Measurements from ENCODE around the gene FAH. TPM values are rescaled to one million over a fixed set of nuclear protein-coding genes. Genes with fewer than 3 reads are reported as not detected.

Gene FAH
- total RNA-seq, 1 experiment from 2014 or later, result 38.0 TPM

GRCh38 chr15:80157215-80157614 is 4.4 kb downstream of the FAH start:
- no peak for ATAC-seq
- BruUV-seq (replicated peaks), result no TSS peak
- Histone ChIP-seq H3K27me3 (ENCODE audit: control insufficient read depth, insufficient read depth, low read length) (no peaks in the 10 kb centered on the region), H3K9me3 (ENCODE audit: control insufficient read depth, insufficient read depth, low read depth, low read length) (no peaks in the 10 kb centered on the region), H3K27ac (ENCODE audit: low read length) (no peak overlapping the region), H3K36me3 (ENCODE audit: control insufficient read depth, insufficient read depth, low read length) (no peaks in the 10 kb centered on the region), H3K4me3 (ENCODE audit: low read depth in 2 of 2, low read length in 2 of 2) (no peak overlapping the region), H3K4me1 (ENCODE audit: control insufficient read depth, insufficient read depth, low read length) (peaks cover 19% of the 10 kb centered on the region)
- DNase-seq (ENCODE audit: low read depth, low spot score), result no peak
- POLR2A ChIA-PET, result no interaction called here
- TF ChIP-seq, protein P1, sequence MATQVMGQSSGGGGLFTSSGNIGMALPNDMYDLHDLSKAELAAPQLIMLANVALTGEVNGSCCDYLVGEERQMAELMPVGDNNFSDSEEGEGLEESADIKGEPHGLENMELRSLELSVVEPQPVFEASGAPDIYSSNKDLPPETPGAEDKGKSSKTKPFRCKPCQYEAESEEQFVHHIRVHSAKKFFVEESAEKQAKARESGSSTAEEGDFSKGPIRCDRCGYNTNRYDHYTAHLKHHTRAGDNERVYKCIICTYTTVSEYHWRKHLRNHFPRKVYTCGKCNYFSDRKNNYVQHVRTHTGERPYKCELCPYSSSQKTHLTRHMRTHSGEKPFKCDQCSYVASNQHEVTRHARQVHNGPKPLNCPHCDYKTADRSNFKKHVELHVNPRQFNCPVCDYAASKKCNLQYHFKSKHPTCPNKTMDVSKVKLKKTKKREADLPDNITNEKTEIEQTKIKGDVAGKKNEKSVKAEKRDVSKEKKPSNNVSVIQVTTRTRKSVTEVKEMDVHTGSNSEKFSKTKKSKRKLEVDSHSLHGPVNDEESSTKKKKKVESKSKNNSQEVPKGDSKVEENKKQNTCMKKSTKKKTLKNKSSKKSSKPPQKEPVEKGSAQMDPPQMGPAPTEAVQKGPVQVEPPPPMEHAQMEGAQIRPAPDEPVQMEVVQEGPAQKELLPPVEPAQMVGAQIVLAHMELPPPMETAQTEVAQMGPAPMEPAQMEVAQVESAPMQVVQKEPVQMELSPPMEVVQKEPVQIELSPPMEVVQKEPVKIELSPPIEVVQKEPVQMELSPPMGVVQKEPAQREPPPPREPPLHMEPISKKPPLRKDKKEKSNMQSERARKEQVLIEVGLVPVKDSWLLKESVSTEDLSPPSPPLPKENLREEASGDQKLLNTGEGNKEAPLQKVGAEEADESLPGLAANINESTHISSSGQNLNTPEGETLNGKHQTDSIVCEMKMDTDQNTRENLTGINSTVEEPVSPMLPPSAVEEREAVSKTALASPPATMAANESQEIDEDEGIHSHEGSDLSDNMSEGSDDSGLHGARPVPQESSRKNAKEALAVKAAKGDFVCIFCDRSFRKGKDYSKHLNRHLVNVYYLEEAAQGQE (IDR thresholded peaks at IDR 0.05; ENCODE audit: insufficient read depth in 1 of 2, low read depth in 2 of 2, low read length in 1 of 2), result no peak
- TF ChIP-seq TCF7L2 (IDR thresholded peaks at IDR 0.05; ENCODE audit: low read depth, low read length) (no peak), POLR2AphosphoS5 (IDR thresholded peaks at IDR 0.05; ENCODE audit: low read depth, low read length) (no peak)
- intact Hi-C loops (cut with micrococcal nuclease; ENCODE audit: unreplicated experiment), result no loop called here
- CTCF ChIA-PET, result no interaction called here
- in situ Hi-C loops (cut with HindIII; ENCODE audit: low pct_unique_long_range_greater_than_20kb, low sequenced_read_pairs), result no loop called here

GRCh38 chr15:80159301-80159700 is 6.5 kb downstream of the FAH start:
- intact Hi-C loops (cut with micrococcal nuclease; ENCODE audit: unreplicated experiment), result no loop called here
- Histone ChIP-seq H3K27me3 (ENCODE audit: control insufficient read depth, insufficient read depth, low read length) (no peaks in the 10 kb centered on the region), H3K4me1 (ENCODE audit: control insufficient read depth, insufficient read depth, low read length) (peaks cover 8% of the 10 kb centered on the region), H3K4me3 (ENCODE audit: low read depth in 2 of 2, low read length in 2 of 2) (no peak overlapping the region), H3K27ac (ENCODE audit: low read length) (no peak overlapping the region), H3K9me3 (ENCODE audit: control insufficient read depth, insufficient read depth, low read depth, low read length) (no peaks in the 10 kb centered on the region), H3K36me3 (ENCODE audit: control insufficient read depth, insufficient read depth, low read length) (no peaks in the 10 kb centered on the region)
- no TSS peak for BruUV-seq (replicated peaks)
- TF ChIP-seq TCF7L2 (IDR thresholded peaks at IDR 0.05; ENCODE audit: low read depth, low read length), result no peak
- TF ChIP-seq, protein P1 (IDR thresholded peaks at IDR 0.05; ENCODE audit: insufficient read depth in 1 of 2, low read depth in 2 of 2, low read length in 1 of 2), result no peak
- no peak for TF ChIP-seq SIN3A (IDR thresholded peaks at IDR 0.05; ENCODE audit: borderline replicate concordance, insufficient read depth, low read depth, low read length)
- TF ChIP-seq POLR2AphosphoS5 (IDR thresholded peaks at IDR 0.05; ENCODE audit: low read depth, low read length), result no peak
- no peak for TF ChIP-seq CTCF (IDR thresholded peaks at IDR 0.05)
- ChIA-PET POLR2A (no interaction called here), CTCF (no interaction called here)
- in situ Hi-C loops (cut with HindIII; ENCODE audit: low pct_unique_long_range_greater_than_20kb, low sequenced_read_pairs), result no loop called here
- ATAC-seq (no peak), DNase-seq (ENCODE audit: low read depth, low spot score) (no peak)
